NT2/D1 (cell line): Measurements from ENCODE around the gene PPM1K.

Source experiments
- DNase-seq: peaks from one replicate; pipeline ENCODE4 v3.0.0-alpha.2; 2011; ENCODE audit warnings: low read depth, low spot score
- H3K27me3 ChIP-seq: 2 replicates; pipeline ENCODE4 v1.6.0; 2011; ENCODE audit warnings: mild to moderate bottlenecking; ENCODE audit not compliant: insufficient read length, insufficient read depth
- H3K36me3 ChIP-seq: 2 replicates; pipeline ENCODE4 v1.6.1; 2011; ENCODE audit warnings: mild to moderate bottlenecking, low read length, mixed read lengths; ENCODE audit not compliant: insufficient read depth, insufficient read length
- H3K4me1 ChIP-seq: 2 replicates; pipeline ENCODE4 v1.5.1; 2011; ENCODE audit not compliant: insufficient read depth, insufficient read length
- H3K4me3 ChIP-seq: 2 replicates; pipeline ENCODE4 v1.5.1; 2011; ENCODE audit warnings: low read depth; ENCODE audit not compliant: insufficient read length
- H3K9ac ChIP-seq: 2 replicates; pipeline ENCODE4 v1.6.0; 2011; ENCODE audit warnings: low read depth; ENCODE audit not compliant: insufficient read length
- H3K9me3 ChIP-seq: 2 replicates; pipeline ENCODE4 v1.5.1; 2011; ENCODE audit warnings: mild to moderate bottlenecking, low read length; ENCODE audit not compliant: insufficient read depth
- SUZ12 ChIP-seq: IDR thresholded peaks from 2 replicates; pipeline ENCODE4 v1.6.1; 2011; ENCODE audit not compliant: insufficient read length, insufficient read depth; ENCODE audit errors: extremely low read depth
- YY1 ChIP-seq: IDR thresholded peaks from 2 replicates; pipeline ENCODE4 v1.6.1; 2011; ENCODE audit not compliant: insufficient read length, insufficient read depth
- ZNF274 ChIP-seq: IDR thresholded peaks from 2 replicates; pipeline ENCODE4 v1.6.1; 2011; ENCODE audit warnings: mild to moderate bottlenecking, low read depth, low read length

PPM1K gene

DNA sequence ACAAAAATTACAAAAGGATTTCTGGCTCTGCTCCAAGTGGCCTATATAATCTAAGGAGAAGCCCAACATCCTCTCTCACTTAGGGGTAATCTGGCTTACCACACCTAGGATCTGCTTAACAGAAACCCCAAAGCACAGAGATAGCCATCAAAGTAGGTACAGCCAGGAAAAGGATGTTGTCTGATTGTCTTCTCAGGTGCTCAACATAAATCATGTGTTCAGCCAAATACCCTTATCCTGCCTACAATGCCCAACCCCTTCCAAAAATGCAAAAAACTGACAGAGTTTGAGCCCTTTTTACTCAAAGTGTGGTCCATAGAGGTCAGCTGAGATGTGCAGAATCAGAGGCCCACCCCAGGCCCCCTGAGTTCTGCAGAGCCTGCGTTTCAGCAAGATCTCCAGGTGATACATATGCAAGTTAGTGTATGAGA lies 53.9 kb downstream of the PPM1K start:
- DNase-seq, result no peak
- Histone ChIP-seq H3K9ac (no peak overlapping the region), H3K27me3 (no peaks in the 10 kb centered on the region), H3K9me3 (no peaks in the 10 kb centered on the region), H3K4me3 (no peak overlapping the region), H3K36me3 (no peaks in the 10 kb centered on the region), H3K4me1 (no peaks in the 10 kb centered on the region)
- TF ChIP-seq ZNF274 (no peak), YY1 (no peak), SUZ12 (no peak)

GRCh38 chr4:88227734-88228133 lies 56.6 kb downstream of the PPM1K start:
- TF ChIP-seq ZNF274 (no peak), YY1 (no peak), SUZ12 (no peak)
- no peak for DNase-seq
- H3K4me3 ChIP-seq, result no peak overlapping the region
- H3K9ac ChIP-seq, result no peak overlapping the region
- no peaks in the 10 kb centered on the region for H3K4me1 ChIP-seq
- no peaks in the 10 kb centered on the region for H3K27me3 ChIP-seq
- H3K36me3 ChIP-seq, result no peaks in the 10 kb centered on the region
- H3K9me3 ChIP-seq, result no peaks in the 10 kb centered on the region

GRCh38 chr4:88226143-88226542 lies 58.2 kb downstream of the PPM1K start:
- Histone ChIP-seq H3K9ac (no peak overlapping the region), H3K4me3 (no peak overlapping the region), H3K4me1 (no peaks in the 10 kb centered on the region), H3K36me3 (no peaks in the 10 kb centered on the region), H3K9me3 (no peaks in the 10 kb centered on the region; the same call in 1 of the 2 replicates), H3K27me3 (no peaks in the 10 kb centered on the region)
- TF ChIP-seq SUZ12 (no peak), YY1 (no peak), ZNF274 (no peak)
- DNase-seq, result no peak

- TF ChIP-seq ZNF274 (no peak), SUZ12 (no peak), YY1 (no peak)
- Histone ChIP-seq H3K9me3 (no peaks in the 10 kb centered on the region; the same call in 1 of the 2 replicates), H3K36me3 (no peaks in the 10 kb centered on the region), H3K4me3 (no peak overlapping the region), H3K4me1 (no peaks in the 10 kb centered on the region), H3K9ac (no peak overlapping the region), H3K27me3 (no peaks in the 10 kb centered on the region)
- no peak for DNase-seq
Measured at GRCh38 chr4:88225232-88226105, 58.9 kb downstream of the PPM1K start.

GRCh38 chr4:88223516-88223915 lies 60.8 kb downstream of the PPM1K start:
- Histone ChIP-seq H3K27me3 (no peaks in the 10 kb centered on the region), H3K4me3 (no peak overlapping the region), H3K9ac (no peak overlapping the region), H3K9me3 (no peaks in the 10 kb centered on the region; the same call in 1 of the 2 replicates), H3K36me3 (no peaks in the 10 kb centered on the region), H3K4me1 (no peaks in the 10 kb centered on the region)
- no peak for TF ChIP-seq ZNF274
- TF ChIP-seq YY1, result no peak
- TF ChIP-seq SUZ12, result no peak
- no peak for DNase-seq

- no peaks in the 10 kb centered on the region for H3K27me3 ChIP-seq
- H3K4me1 ChIP-seq, result no peaks in the 10 kb centered on the region
- no peak overlapping the region for H3K9ac ChIP-seq
- no peak overlapping the region for H3K4me3 ChIP-seq
- no peaks in the 10 kb centered on the region for H3K36me3 ChIP-seq
- no peak for TF ChIP-seq SUZ12
- TF ChIP-seq YY1, result no peak
- TF ChIP-seq ZNF274, result no peak
- DNase-seq, result peak; percentile 36
- no peaks in the 10 kb centered on the region; the same call in 1 of the 2 replicates for H3K9me3 ChIP-seq
Measured at GRCh38 chr4:88219099-88219498, 65.3 kb downstream of the PPM1K start.

GRCh38 chr4:88217169-88217568 lies 67.2 kb downstream of the PPM1K start:
- Histone ChIP-seq H3K9me3 (no peaks in the 10 kb centered on the region), H3K27me3 (no peaks in the 10 kb centered on the region), H3K4me3 (no peak overlapping the region), H3K4me1 (no peaks in the 10 kb centered on the region), H3K9ac (no peak overlapping the region), H3K36me3 (no peaks in the 10 kb centered on the region)
- DNase-seq, result no peak
- TF ChIP-seq YY1 (no peak), SUZ12 (no peak), ZNF274 (no peak)
